Right lobe of liver (tissue), 4 donors: ENCODE results near the gene SCUBE2.

Source experiments
- CTCF ChIP-seq, 4 donors: fragments of 200-600 bp in 3 of 4; fragments of 450-650 bp in 1 of 4; IDR thresholded peaks; one replicate each; pipeline versions ENCODE4 v1.5.1 to v1.8.0; 2016 to 2022; ENCODE audit warnings: antibody characterized with exemption in 4 of 4, mild to moderate bottlenecking in 2 of 4
- POLR2A ChIP-seq: fragments of 450-650 bp; IDR thresholded peaks from one replicate; pipeline ENCODE4 v1.6.1; 2017; ENCODE audit warnings: antibody characterized with exemption, mild to moderate bottlenecking
- donor health status: DM: no; HTN: no; CAD: no.
- donor health status: DM: no; HTN: no; CAD: no.
- donor health status: DM: no; HTN: yes; CAD: no.

DNA sequence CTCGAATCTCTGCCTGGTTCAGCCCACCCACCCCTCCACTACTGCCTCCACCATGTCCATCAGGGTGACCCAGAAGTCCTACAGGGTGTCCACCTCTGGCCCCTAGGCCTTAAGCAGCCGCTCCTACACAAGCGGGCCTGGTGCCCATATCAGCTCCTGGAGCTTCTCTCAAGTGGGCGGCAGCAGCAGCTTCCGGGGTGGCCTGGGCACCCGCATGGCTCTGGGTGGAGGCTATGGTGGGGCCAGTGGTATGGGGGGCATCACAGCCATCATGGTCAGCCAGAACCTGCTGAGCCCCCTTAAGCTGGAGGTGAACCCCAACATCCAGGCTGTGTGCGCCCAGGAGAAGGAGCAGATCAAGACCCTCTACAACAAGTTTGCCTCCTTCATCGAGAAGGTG is 3.0 kb upstream of the SCUBE2 start:
- TF ChIP-seq CTCF (IDR thresholded peaks at IDR 0.05) (no peak), POLR2A (no peak)
